Measurements from ENCODE around the gene STIM2.

- TF ChIP-seq, protein P1, sequence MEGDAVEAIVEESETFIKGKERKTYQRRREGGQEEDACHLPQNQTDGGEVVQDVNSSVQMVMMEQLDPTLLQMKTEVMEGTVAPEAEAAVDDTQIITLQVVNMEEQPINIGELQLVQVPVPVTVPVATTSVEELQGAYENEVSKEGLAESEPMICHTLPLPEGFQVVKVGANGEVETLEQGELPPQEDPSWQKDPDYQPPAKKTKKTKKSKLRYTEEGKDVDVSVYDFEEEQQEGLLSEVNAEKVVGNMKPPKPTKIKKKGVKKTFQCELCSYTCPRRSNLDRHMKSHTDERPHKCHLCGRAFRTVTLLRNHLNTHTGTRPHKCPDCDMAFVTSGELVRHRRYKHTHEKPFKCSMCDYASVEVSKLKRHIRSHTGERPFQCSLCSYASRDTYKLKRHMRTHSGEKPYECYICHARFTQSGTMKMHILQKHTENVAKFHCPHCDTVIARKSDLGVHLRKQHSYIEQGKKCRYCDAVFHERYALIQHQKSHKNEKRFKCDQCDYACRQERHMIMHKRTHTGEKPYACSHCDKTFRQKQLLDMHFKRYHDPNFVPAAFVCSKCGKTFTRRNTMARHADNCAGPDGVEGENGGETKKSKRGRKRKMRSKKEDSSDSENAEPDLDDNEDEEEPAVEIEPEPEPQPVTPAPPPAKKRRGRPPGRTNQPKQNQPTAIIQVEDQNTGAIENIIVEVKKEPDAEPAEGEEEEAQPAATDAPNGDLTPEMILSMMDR (conservative IDR thresholded peaks at IDR 0.05 in 1 of 2, IDR thresholded peaks at IDR 0.05 in 1 of 2; ENCODE audit: low read depth in 1 of 2, low read length in 2 of 2): no peak
- TF ChIP-seq EZH2 (IDR thresholded peaks at IDR 0.05; ENCODE audit: low read length, missing control alignments): no peak
These were observed 39.4 kb downstream of the STIM2 start for GRCh38 chr4:26899991-26900390.
